Spleen (tissue), 11 donors: ENCODE results near the gene SLC1A2. TPM values are rescaled to one million over a fixed set of nuclear protein-coding genes. Genes with fewer than 3 reads are reported as not detected.

Source experiments
- DNase-seq: peaks from one replicate; pipeline ENCODE4 v3.0.0-alpha.2; 2020
- H3K27ac ChIP-seq, 8 donors: fragments of 200-600 bp; sonication (generic) in 7 of 8; 1 replicate in 4 of 8; 2 replicates in 4 of 8; pipeline versions ENCODE4 v1.5.0 to v1.8.0; 2016 to 2021; ENCODE audit warnings: inconsistent platforms in 4 of 8, mild to moderate bottlenecking in 4 of 8, moderate library complexity in 1 of 8
- H3K27me3 ChIP-seq, 7 donors: fragments of 200-600 bp; sonication (generic) in 6 of 7; replicated peaks in 1 of 7; 1 replicate in 4 of 7; 2 replicates in 3 of 7; pipeline versions ENCODE4 v1.5.0 to v1.8.0; 2016 to 2021; ENCODE audit warnings: inconsistent platforms in 3 of 7, mild to moderate bottlenecking in 1 of 7
- H3K36me3 ChIP-seq, 6 donors: fragments of 200-600 bp; sonication (generic) in 5 of 6; 1 replicate in 4 of 6; 2 replicates in 2 of 6; pipeline versions ENCODE4 v1.5.0 to v1.8.0; 2016 to 2021; ENCODE audit warnings: inconsistent platforms in 2 of 6
- H3K4me1 ChIP-seq, 6 donors: fragments of 200-600 bp; sonication (generic) in 5 of 6; 1 replicate in 3 of 6; 2 replicates in 3 of 6; pipeline versions ENCODE4 v1.5.0 to v1.8.0; 2016 to 2021; ENCODE audit warnings: inconsistent platforms in 3 of 6
- H3K4me3 ChIP-seq, 8 donors: fragments of 200-600 bp; sonication (generic) in 7 of 8; 1 replicate in 4 of 8; 2 replicates in 4 of 8; pipeline versions ENCODE4 v1.5.0 to v1.8.0; 2016 to 2021; ENCODE audit warnings: inconsistent platforms in 4 of 8, mild to moderate bottlenecking in 4 of 8, moderate library complexity in 2 of 8
- H3K9me3 ChIP-seq, 8 donors: fragments of 200-600 bp; sonication (generic) in 7 of 8; 1 replicate in 4 of 8; 2 replicates in 4 of 8; pipeline versions ENCODE4 v1.5.0 to v1.8.0; 2016 to 2021; ENCODE audit warnings: inconsistent platforms in 4 of 8
- CTCF ChIP-seq, 11 experiments: fragments of 200-600 bp in 7 of 11; fragments of 450-650 bp in 4 of 11; sonication (generic) in 4 of 11; IDR thresholded peaks in 8 of 11; conservative IDR thresholded peaks in 3 of 11; 1 replicate in 7 of 11; 2 replicates in 4 of 11; pipeline versions ENCODE4 v1.4.0 to v1.8.0; 2016 to 2021; ENCODE audit warnings: antibody characterized with exemption in 11 of 11, inconsistent platforms in 4 of 11, mild to moderate bottlenecking in 1 of 11
- POLR2A ChIP-seq, 3 donors: fragments of 450-650 bp; IDR thresholded peaks; one replicate each; pipeline ENCODE4 v1.5.1; 2017; ENCODE audit warnings: antibody characterized with exemption in 3 of 3, mild to moderate bottlenecking in 1 of 3
- POLR2AphosphoS5 ChIP-seq, 3 donors: sonication (generic); formaldehyde crosslinking; IDR thresholded peaks; one replicate each; pipeline ENCODE4 v1.5.1; 2017; ENCODE audit warnings: antibody characterized with exemption in 3 of 3
- WGBS, 5 donors: extraction: QIAGEN DNeasy Blood & Tissue Kit in 3 of 5; methylation state at CpG; one replicate each; pipeline versions ENCODE4 v1.1.5 to v1.1.7; 2013 to 2018; 5-methylcytosine and 5-hydroxymethylcytosine counted together
- intact Hi-C: fragments of 100-400 bp; cut with DNase I; formaldehyde crosslinking; loops from one replicate; pipeline ENCODE4 v1.15.0; 2023; ENCODE audit warnings: low total_unique reads
- polyA plus RNA-seq, 3 donors: library from polyadenylated mRNA; stranded (reverse); fragments of 200-250 nt; gene quantifications; one replicate each; pipeline ENCODE4 v1.2.1, GENCODE V29; 2013
- total RNA-seq, 7 donors: library from RNA; depleted of rRNA in 3 of 7; stranded (reverse); fragments of >200 nt in 3 of 7; fragmentation: NEBNext Ultra II Directional in 4 of 7; extraction: Animal tissue kit (Norgen Biotek cat#: 25700) in 4 of 7; gene quantifications; one replicate each; pipeline versions ENCODE4 v1.1.0 to v1.2.1, GENCODE V29; 2016 to 2021
- donor health status: healthy with polysubstance abuse.
- donor health status: DM: no; HTN: no; CAD: no; lungs with moderate emphysema.
- donor health status: DM: no; HTN: no; CAD: no.
- donor health status: Bipolar disorder and iron deficiency.
- donor health status: healthy.
- donor health status: DM: no; HTN: no; CAD: no.
- donor health status: DM: yes; HTN: yes; CAD: no.

SLC1A2 gene
- total and polyA plus RNA-seq, 10 donors: 0.26 to 3.8 (median 0.93) TPM

- no peak overlapping the region for H3K4me3 ChIP-seq
- WGBS, 5 donors: 45 to 87% (median 55%) methylated on average over 2 of the region's 2 CpGs
- intact Hi-C loops: no loop called here
Measured at GRCh38 chr11:35304386-35304775, 115.0 kb downstream of the SLC1A2 start.

GRCh38 chr11:35303596-35304385 is 115.6 kb downstream of the SLC1A2 start:
- Histone ChIP-seq H3K4me3 (no peak overlapping the region), H3K27me3 (no peaks in the 10 kb centered on the region), H3K9me3 (no peaks in the 10 kb centered on the region), H3K4me1 (peaks cover 0 to 42% (median 23%) of the 10 kb centered on the region in 6 donors), H3K36me3 (no peaks in the 10 kb centered on the region), H3K27ac (peak overlapping the region in 7 of 8 donors; percentile 39 to 79 (median 63))
- intact Hi-C loops: no loop called here
- DNase-seq: no peak
- 36 to 60% (median 49%) methylated on average over 6 of the region's 6 CpGs for WGBS, 5 donors
- TF ChIP-seq CTCF (IDR thresholded peaks at IDR 0.05 in 8 of 11, conservative IDR thresholded peaks at IDR 0.05 in 3 of 11): no peak
- no peak for TF ChIP-seq POLR2A (IDR thresholded peaks at IDR 0.05)
- no peak for TF ChIP-seq POLR2AphosphoS5 (IDR thresholded peaks at IDR 0.05)

More at GRCh38 chr11:35304386-35304775, 115.0 kb downstream of the SLC1A2 start:
- Histone ChIP-seq H3K9me3 (no peaks in the 10 kb centered on the region), H3K36me3 (no peaks in the 10 kb centered on the region), H3K27me3 (no peaks in the 10 kb centered on the region), H3K4me1 (peaks cover 0 to 44% (median 23%) of the 10 kb centered on the region in 6 donors), H3K27ac (peak overlapping the region in 7 of 8 donors; percentile 18 to 79 (median 63))
- TF ChIP-seq POLR2A (IDR thresholded peaks at IDR 0.05): no peak
- TF ChIP-seq POLR2AphosphoS5 (IDR thresholded peaks at IDR 0.05): no peak
- DNase-seq: no peak

GRCh38 chr11:35302398-35302797 is 117.0 kb downstream of the SLC1A2 start:
- 82 to 99% (median 95%) methylated on average over 4 of the region's 4 CpGs for WGBS, 5 donors
- Histone ChIP-seq H3K27me3 (no peaks in the 10 kb centered on the region), H3K4me3 (no peak overlapping the region), H3K27ac (no peak overlapping the region), H3K36me3 (no peaks in the 10 kb centered on the region), H3K9me3 (no peaks in the 10 kb centered on the region), H3K4me1 (peaks cover 0 to 30% (median 23%) of the 10 kb centered on the region in 6 donors)
- TF ChIP-seq POLR2AphosphoS5 (IDR thresholded peaks at IDR 0.05) (no peak), CTCF (IDR thresholded peaks at IDR 0.05 in 8 of 11, conservative IDR thresholded peaks at IDR 0.05 in 3 of 11) (no peak), POLR2A (IDR thresholded peaks at IDR 0.05) (no peak)
- no peak for DNase-seq
- intact Hi-C loops: no loop called here

GRCh38 chr11:35298369-35298768 is 121.0 kb downstream of the SLC1A2 start:
- no peak overlapping the region for H3K27ac ChIP-seq
- DNase-seq: no peak
- no peak for TF ChIP-seq POLR2A (IDR thresholded peaks at IDR 0.05)
- TF ChIP-seq POLR2AphosphoS5 (IDR thresholded peaks at IDR 0.05): no peak
- TF ChIP-seq CTCF (IDR thresholded peaks at IDR 0.05 in 8 of 11, conservative IDR thresholded peaks at IDR 0.05 in 3 of 11): no peak
- H3K4me1 ChIP-seq: peaks cover 0 to 4% (median 3%) of the 10 kb centered on the region in 6 donors
- H3K27me3 ChIP-seq: no peaks in the 10 kb centered on the region
- H3K4me3 ChIP-seq: no peak overlapping the region
- WGBS, 5 donors: 80 to 89% (median 82%) methylated on average over 1 of the region's 1 CpG
- no peaks in the 10 kb centered on the region for H3K36me3 ChIP-seq
- intact Hi-C loops: no loop called here
- no peaks in the 10 kb centered on the region for H3K9me3 ChIP-seq
